LNCaP clone FGC (cell line): Measurements from ENCODE around the gene DNAAF1.

Experiments used
- DNase-seq: peaks from one replicate; pipeline ENCODE4 v3.0.0-alpha.2; 2011; ENCODE audit warnings: low read depth
- H3K4me3 ChIP-seq: 2 replicates; pipeline ENCODE4 v1.5.1; 2011; ENCODE audit warnings: mild to moderate bottlenecking, low read depth, low read length, control low read depth
- CTCF ChIP-seq: IDR thresholded peaks from 2 replicates; pipeline ENCODE4 v1.5.1; 2012; ENCODE audit warnings: mild to moderate bottlenecking; ENCODE audit not compliant: control insufficient read depth, insufficient read depth; ENCODE audit errors: extremely low read depth

Gene DNAAF1

GRCh38 chr16:84159800-84160199 lies 14.7 kb downstream of the DNAAF1 start:
- no peak overlapping the region for H3K4me3 ChIP-seq
- no peak for DNase-seq
- no peak for TF ChIP-seq CTCF

GRCh38 chr16:84161037-84161436 lies 15.9 kb downstream of the DNAAF1 start:
- DNase-seq = no peak
- TF ChIP-seq CTCF = no peak
- H3K4me3 ChIP-seq = no peak overlapping the region

GRCh38 chr16:84161801-84162200 lies 16.7 kb downstream of the DNAAF1 start:
- DNase-seq = no peak
- no peak for TF ChIP-seq CTCF
- H3K4me3 ChIP-seq = no peak overlapping the region

GRCh38 chr16:84165746-84166145 lies 20.6 kb downstream of the DNAAF1 start:
- TF ChIP-seq CTCF = no peak
- no peak for DNase-seq
- no peak overlapping the region for H3K4me3 ChIP-seq

- no peak for DNase-seq
- H3K4me3 ChIP-seq = no peak overlapping the region
- TF ChIP-seq CTCF = no peak
Measured at GRCh38 chr16:84166796-84167695, 21.9 kb downstream of the DNAAF1 start.

DNA sequence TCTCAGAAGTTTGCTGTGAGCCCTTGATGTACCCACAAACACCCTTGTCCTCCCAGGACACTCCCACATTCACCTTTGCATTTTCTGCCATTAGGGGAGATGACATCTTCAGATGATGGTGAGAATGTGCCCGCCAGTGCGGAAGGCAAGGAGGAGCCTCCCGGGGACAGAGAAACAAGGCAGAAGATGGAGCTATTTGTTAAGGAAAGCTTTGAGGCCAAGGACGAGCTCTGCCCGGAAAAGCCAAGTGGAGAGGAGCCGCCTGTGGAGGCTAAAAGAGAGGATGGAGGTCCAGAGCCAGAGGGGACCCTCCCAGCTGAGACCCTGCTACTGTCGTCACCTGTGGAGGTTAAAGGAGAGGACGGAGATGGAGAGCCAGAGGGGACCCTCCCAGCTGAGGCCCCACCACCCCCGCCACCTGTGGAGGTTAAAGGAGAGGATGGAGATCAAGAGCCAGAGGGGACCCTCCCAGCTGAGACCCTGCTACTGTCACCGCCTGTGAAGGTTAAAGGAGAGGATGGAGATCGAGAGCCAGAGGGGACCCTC lies 24.7 kb downstream of the DNAAF1 start:
- H3K4me3 ChIP-seq = no peak overlapping the region
- no peak for TF ChIP-seq CTCF
- no peak for DNase-seq
